Activated gamma-delta T cell treated with Interleukin-2 at 50 U/mL for 16 hours (primary cell): Measurements from ENCODE around the gene GAREM2.
A peak's percentile ranks its signal among the peaks of the same experiment; 100 is the strongest.
"Not testable (repeated sequence)": the region's sequence is repeated elsewhere in the genome, so short reads cannot be mapped to it uniquely, and the experiment has no call there.

Experiments
- DNase-seq: peaks from one replicate; pipeline ENCODE4 v3.0.0-alpha.2; 2020

Gene GAREM2

GRCh38 chr2:26172871-26173775 lies at the start of gene GAREM2:
Gene GAREM2 (plus strand): TSS chr2:26173088. CDS start chr2:26173221, 133 bp downstream.
- no peak for DNase-seq

DNA sequence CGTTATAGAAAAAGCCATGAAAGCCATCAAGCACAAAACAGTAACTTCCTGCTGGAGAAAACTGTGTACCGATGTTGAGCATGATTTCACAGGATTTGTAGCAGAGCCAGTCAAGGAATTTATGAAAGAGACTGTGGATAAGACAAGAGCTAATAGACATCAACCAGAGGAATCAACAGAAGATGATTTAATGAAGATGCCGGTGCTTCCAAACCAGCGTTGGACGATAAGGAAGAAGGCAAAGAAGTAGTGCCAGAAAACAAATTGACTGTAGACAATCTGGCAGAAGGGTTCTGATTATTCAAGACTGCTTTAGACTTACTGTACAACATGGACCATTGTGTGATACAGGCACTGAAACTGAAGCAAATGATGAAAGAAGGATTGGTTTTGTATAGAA lies 49.5 kb upstream of the GAREM2 start:
- no peak for DNase-seq

DNA sequence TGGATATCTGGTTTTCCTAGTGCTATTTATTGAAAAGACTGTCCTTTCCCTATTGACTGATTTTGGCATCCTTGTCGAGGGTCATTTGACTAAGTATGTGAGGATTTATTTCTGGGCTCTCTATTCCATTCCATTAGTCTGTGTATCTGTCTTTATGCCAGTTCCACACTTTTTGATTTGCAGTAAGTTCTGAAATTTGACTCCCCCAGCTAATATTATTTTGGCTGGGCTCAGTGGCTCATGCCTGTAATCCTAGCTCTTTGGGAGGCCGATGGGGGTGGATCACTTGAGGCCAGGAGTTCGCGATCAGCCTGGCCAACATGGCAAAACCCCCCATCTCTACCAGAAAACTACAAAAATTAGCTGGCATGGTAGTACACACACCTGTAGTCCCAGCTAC lies 46.8 kb upstream of the GAREM2 start:
- DNase-seq: no peak

GRCh38 chr2:26128176-26128575 lies 44.7 kb upstream of the GAREM2 start:
- no peak for DNase-seq

DNA sequence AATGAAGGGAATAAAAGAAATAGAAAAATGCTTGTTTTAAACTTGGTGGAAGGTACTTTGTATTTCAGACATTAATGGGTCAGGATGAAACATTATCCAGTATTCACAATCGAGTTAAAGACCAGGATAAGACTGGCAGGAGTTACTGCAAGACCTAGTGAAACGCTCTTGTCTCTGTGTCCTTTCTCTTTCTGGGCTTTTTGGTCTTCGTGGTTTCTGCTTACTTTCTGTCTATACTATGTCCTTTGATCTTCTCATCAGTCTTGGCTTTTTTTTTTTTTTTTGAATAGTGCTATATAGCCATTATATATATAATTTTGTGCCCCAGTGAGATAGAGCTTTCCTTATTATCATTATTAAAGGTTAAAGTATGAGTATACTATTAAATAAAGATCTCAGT lies 42.1 kb upstream of the GAREM2 start:
- no peak for DNase-seq

DNA sequence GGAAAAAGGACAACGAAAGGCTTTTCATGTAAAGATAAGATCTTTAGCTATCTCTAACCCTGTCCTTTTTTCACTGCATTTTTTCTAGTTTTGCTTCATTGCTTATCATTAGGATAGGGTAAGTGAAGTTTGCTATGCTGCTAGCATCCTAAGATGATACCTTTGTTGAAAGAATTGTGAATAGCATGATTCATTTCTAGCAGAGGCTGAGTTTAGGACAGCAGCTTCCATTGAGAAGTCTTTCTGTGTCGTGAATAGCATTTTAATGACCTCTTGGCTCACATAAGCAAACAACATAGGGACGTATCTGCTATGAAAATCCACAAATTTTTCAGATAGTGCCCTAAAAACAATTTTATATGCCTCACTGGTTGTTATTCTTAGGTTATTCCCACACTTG lies 36.4 kb upstream of the GAREM2 start:
- no peak for DNase-seq

GRCh38 chr2:26139269-26140183 lies 33.4 kb upstream of the GAREM2 start:
- no peak for DNase-seq

GRCh38 chr2:26141145-26141769 lies 31.6 kb upstream of the GAREM2 start:
- DNase-seq: no peak

GRCh38 chr2:26144031-26144430 lies 28.9 kb upstream of the GAREM2 start:
- DNase-seq: no peak

DNA sequence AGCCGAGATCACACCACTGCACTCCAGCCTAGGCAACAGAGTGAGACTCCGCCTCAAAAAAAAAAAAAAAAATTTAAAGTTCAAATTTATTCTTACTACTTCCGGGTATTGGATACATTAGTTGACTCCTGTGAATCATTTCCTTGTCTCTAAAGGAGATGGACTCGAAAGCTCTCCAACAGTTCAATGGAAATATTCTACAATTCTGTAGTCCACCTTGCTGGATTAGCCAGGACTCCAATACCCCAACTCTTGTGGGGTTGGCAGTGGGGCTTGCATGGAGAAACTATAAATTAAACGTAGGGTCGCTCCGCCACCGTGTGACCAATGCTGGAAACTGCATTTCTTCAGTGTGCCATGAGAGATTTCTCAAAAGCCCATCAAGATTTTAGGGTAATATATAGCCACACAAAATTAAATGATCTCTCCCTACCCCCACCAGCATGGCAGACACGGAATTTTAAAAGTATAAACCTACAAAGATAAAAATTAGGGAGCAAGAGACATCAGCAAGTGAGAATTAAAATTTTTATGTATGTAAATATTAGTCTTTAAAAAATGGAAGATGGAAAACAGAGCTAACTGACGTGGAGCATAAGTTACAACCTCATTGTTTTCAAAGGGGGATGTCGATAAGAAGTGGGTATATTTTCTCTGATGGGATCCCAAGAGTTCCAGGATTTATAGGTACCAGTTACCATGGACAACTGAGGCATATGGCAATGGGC lies 27.8 kb upstream of the GAREM2 start:
- DNase-seq: peak; percentile 53

- no peak for DNase-seq
Observed at GRCh38 chr2:26148501-26148900, 24.4 kb upstream of the GAREM2 start.

DNA sequence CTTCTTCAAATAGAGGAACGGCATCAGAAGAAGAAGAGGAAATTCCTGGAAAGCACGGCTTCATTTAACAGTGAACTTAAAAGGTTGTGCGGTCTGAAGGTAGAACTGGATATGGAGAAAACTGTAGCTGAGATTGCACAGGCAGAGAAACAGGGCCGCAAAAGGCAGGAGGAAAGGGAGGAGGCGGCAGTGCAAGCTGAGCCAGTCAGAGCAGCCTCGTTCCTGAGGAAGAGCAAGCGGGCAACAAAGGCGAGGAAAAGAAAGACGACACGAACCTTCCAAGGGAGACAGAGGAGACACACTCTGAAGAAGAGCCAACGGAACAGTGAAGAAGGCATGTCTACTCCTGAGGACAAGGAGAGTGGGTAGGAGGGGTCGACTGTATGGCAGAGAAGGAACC lies 22.6 kb upstream of the GAREM2 start:
- no peak for DNase-seq

- DNase-seq: no peak
Observed at GRCh38 chr2:26157580-26157979, 15.3 kb upstream of the GAREM2 start.

- no peak for DNase-seq
Observed at GRCh38 chr2:26161926-26162325, 11.0 kb upstream of the GAREM2 start.

GRCh38 chr2:26162963-26163362 lies 9.9 kb upstream of the GAREM2 start:
- no peak for DNase-seq

GRCh38 chr2:26164231-26164630 lies 8.7 kb upstream of the GAREM2 start:
- DNase-seq: no peak

GRCh38 chr2:26164641-26165211 lies 8.2 kb upstream of the GAREM2 start:
- no peak for DNase-seq

DNA sequence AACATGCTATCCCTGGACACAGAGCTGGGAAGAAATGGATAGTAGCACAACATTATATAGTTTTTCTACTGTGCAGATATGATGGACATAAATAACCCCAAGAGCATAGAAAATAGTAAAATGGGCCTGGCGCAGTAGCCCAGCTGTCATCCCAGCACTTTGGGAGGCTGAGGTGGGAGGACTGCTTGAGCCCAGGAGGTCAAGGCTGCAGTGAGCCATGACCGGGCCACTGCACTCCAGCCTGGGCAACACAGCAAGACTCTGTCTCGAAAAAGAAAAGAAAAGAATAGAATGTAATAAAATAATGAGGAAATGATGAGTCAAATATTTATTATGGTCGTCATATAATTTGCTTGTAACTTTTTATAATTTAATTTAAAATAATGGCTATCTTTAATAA lies 7.5 kb upstream of the GAREM2 start:
- no peak for DNase-seq

DNA sequence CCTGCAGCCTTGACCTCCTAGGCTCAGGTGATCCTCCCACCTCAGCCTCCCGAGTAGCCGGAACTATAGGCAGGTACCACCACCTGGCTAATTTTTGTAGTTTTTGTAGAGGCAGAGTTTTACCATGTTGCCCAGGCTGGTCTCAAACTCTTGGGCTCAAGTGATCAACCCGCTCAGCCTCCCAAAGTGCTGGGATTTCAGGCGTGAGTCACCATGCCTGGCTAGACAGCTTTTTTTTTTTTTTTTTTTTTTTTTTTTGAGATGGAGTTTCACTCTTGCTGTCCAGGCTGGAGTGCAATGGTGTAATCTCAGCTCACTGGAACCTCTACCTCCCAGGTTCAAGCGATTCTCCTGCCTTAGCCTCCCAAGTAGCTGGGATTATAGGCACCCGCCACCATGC lies 6.3 kb upstream of the GAREM2 start:
- DNase-seq: not testable (repeated sequence)

DNA sequence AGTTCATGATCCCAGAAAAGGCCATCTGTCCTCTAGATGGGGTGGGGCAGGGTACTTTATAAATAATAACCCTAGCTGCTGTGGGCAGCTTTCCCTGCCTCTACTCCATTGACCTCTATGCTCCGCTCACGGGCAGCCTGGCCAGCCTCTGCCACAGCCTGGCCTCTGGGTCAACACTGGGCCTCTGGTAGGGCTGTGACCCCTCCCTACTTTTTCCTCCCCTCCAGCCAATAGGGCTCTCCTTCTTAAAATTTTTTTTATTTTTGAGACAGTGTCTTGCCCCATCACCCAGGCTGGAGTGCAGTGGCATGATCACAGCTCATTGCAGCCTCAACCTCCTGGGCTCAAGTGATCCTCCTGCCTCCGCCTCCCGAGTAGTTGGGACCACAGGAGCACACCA lies 4.1 kb upstream of the GAREM2 start:
- no peak for DNase-seq

- DNase-seq: no peak
Observed at GRCh38 chr2:26169226-26169625, 3.7 kb upstream of the GAREM2 start.

- no peak for DNase-seq
Observed at GRCh38 chr2:26169681-26170414, 3.0 kb upstream of the GAREM2 start.
